GM21619 (cell line): ENCODE results near the gene DSCAML1.

Source experiments
- ATAC-seq: cut with Tn5 transposase; IDR thresholded peaks from one replicate; pipeline ENCODE4 v1.9.1; 2021; ENCODE audit not compliant: unreplicated experiment

DSCAML1 gene

GRCh38 chr11:117731722-117732290, 65.2 kb downstream of the DSCAML1 start:
- ATAC-seq: no peak

DNA sequence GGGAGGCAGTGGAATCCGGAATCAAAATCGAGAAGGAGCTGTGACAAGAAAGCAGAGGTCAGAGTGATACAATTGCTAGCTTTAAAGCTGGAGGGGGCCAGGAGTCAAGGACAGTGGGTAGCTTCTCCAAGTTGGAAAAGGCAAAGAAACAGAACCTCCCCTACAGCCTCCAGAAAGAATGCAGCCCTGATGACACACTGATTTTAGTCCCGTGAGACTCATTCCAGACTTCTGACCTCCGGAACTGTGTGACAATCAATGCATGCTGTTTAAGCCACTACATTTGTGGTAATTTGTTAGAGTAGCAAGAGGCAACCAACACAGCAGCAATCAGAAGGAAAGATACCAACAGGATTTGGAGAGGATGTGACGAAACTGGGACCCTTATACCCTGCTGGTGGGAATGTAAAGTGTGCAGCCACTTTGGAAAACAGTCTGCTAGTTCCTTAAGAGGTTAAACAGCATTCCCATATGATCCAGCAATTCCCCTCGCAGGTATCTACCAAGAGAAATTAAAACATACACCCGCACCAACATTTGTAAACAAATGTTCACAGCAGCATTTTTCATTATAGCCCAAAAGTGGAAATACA, 66.7 kb downstream of the DSCAML1 start:
- ATAC-seq: no peak

DNA sequence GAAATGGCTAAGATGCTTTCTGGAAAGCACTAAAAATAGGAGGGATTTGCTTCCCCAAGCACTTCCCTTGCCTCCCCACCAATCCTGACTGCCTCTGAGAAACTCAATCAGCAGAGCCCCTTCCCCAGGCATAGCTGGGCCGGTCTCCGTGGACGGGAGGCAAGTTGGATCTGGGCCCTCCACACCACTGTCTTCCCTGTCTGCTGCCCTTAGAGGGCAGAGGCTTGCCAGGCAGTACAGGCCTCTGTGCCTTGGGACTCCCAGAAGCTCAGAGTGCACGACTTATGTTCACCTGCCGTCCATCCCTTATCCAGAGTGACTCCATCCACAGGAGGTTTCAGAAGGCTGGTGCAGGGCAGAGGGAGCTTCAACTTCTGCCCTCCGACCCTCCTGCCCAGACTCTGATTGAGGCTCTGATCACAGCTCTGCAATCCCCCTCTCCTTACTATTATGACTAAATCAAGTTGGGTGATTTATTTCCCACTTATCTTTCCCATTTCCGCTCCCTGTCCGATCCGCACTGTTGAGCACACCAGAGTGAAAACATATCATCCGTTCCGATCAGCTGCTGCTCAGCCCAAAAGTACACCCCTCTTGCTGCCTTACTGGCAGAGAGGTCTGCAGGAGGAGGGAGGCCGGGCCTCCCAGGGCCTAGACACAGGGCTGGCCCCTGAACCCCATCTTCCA, 71.8 kb downstream of the DSCAML1 start:
- no peak for ATAC-seq

GRCh38 chr11:117724621-117725020, 72.4 kb downstream of the DSCAML1 start:
- no peak for ATAC-seq

DNA sequence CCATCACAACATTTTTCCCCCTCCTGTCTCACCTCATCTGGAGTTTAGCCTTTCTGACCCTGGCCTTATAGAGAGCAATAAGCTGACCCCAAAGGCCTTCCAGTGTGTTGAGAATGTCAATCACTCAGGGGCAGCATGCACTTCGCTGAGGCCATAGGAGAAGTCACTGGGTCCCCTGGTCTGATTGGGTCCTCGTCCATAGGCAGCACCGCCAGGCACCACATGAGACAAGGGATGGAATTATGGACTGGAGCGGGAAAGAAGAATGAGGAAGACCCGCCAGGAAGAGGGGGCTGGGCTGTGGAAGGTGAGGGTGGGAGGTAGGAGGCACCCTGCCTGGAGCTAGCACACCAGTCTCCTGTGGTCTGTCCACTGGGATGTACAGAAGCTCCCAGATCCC, 72.9 kb downstream of the DSCAML1 start:
- no peak for ATAC-seq

- no peak for ATAC-seq
Measured at GRCh38 chr11:117723277-117724024, 73.6 kb downstream of the DSCAML1 start.

DNA sequence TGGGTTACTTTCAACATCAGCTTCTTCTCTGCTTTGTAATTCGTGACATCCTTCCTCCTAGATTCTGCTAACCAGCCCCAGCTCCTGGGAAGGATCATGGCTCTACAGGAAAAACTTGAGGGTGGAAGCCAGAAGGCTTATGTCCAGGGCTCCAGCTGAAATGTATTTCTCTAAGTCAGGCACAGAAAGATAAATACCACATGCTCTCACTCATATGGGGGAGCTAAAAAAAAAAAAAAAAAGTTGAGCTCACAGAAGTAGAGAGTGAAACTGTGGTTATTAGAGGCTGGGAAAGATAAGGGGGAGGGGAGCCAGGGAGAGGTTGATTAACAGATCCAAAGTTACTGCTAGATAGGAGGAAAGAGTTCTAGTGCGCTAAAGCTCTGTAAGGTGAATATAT, 74.9 kb downstream of the DSCAML1 start:
- ATAC-seq: no peak

- ATAC-seq: no peak
Measured at GRCh38 chr11:117720061-117720511, 76.9 kb downstream of the DSCAML1 start.

GRCh38 chr11:117719480-117719879, 77.5 kb downstream of the DSCAML1 start:
- no peak for ATAC-seq

- ATAC-seq: no peak
Measured at GRCh38 chr11:117717485-117718314, 79.3 kb downstream of the DSCAML1 start.

GRCh38 chr11:117716521-117717440, 80.2 kb downstream of the DSCAML1 start:
- ATAC-seq: no peak

- no peak for ATAC-seq
Measured at GRCh38 chr11:117715801-117716200, 81.2 kb downstream of the DSCAML1 start.

- no peak for ATAC-seq
Measured at GRCh38 chr11:117713538-117713991, 83.5 kb downstream of the DSCAML1 start.

- ATAC-seq: no peak
Measured at GRCh38 chr11:117712530-117712929, 84.5 kb downstream of the DSCAML1 start.

GRCh38 chr11:117711331-117711730, 85.7 kb downstream of the DSCAML1 start:
- ATAC-seq: no peak

- ATAC-seq: no peak
Measured at GRCh38 chr11:117710211-117710610, 86.8 kb downstream of the DSCAML1 start.

DNA sequence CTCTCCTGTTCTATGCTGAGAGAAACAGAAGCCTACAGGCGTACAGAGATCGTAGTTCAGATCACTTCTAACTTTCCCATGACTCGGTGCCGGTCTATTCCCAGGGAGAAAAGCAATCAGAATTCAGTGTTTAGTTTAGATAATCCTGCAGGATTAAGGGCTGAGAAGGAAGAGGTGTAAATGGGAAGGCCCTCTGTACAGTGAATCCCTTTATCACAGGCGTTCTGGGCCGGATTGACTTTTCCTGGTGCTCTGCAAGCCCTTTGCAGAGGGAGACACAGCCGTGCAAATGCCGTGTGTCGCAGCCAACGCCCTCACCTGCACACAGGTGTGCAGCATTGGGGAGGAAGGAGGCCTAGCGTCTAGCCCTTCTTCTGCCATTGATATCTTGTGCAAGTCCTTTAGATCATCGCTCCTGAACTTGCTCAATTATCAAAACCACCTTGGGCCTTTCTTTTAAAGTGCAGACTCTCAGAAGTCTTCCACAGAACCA, 90.6 kb downstream of the DSCAML1 start:
- ATAC-seq: no peak

DNA sequence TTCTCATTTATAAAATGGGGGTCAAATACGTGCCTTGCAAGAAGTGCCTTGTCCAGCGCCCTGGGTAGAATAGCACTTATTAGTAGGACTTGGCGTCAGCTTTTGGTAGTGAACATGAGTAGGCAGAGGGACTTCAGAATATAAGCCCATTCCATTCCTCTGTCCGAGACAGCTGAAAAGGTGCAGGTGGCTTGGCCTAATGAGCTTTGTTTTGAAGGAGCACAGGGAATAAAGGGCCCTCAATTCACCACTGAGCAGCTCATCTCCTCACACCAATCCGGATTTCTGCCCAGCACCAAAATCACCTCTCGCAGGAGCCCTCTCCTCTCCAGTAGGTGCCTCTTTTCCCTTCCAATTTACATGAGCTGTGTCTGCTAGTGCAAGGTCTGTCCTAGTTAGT, 91.2 kb downstream of the DSCAML1 start:
- no peak for ATAC-seq

DNA sequence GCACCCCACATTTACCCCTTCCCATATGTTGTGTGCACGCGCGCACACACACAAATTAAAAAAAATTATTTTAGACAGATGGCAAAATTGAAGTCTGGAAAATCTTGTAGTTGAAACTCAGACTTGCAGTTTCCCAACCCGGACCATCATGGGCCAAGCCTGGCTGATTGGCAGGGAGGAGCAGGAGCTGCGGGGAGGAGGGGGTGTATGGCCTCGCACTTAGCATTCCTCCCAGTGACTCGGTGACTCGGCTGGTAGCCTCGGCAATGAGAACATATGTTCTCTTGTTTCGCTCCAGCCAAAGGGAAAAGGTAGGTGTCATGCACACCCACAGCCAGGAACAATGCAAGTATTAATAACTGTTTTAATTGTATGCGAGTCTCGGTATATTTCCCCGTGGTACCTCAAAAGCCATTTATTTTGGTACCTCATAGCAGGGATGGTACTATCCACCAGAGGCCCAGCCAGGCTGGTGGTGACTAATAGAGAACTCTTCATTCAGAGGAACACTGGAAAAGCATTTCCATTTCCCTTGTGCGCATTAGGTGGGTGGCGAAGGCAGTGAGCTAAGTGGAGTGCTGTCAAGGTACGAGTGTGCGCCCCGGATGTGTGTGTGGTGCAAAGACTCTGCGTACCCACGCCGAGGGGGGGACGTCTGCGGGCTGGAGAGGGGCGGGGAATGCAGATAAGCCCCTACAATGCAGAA, 92.5 kb downstream of the DSCAML1 start:
- no peak for ATAC-seq
